ENCODE data around the gene STX11.

The STX11 gene

GRCh38 chr6:144195671-144196270 lies 45.5 kb downstream of the STX11 start:
- TF ChIP-seq CTCF (conservative IDR thresholded peaks at IDR 0.05; ENCODE audit: low read depth, low read length): no peak
- peak; percentile 48 for DNase-seq (ENCODE audit: low read depth)
- H3K4me3 ChIP-seq (ENCODE audit: low read depth, low read length): no peak overlapping the region

GRCh38 chr6:144197919-144198318 lies 47.6 kb downstream of the STX11 start:
- H3K4me3 ChIP-seq (ENCODE audit: low read depth, low read length): no peak overlapping the region
- no peak for DNase-seq (ENCODE audit: low read depth)
- no peak for TF ChIP-seq CTCF (conservative IDR thresholded peaks at IDR 0.05; ENCODE audit: low read depth, low read length)

- DNase-seq (ENCODE audit: low read depth): no peak
- no peak overlapping the region for H3K4me3 ChIP-seq (ENCODE audit: low read depth, low read length)
- TF ChIP-seq CTCF (conservative IDR thresholded peaks at IDR 0.05; ENCODE audit: low read depth, low read length): no peak
Observed at GRCh38 chr6:144202879-144203468, 52.7 kb downstream of the STX11 start.

GRCh38 chr6:144211160-144211559 lies 60.8 kb downstream of the STX11 start:
- no peak for TF ChIP-seq CTCF (conservative IDR thresholded peaks at IDR 0.05; ENCODE audit: low read depth, low read length)
- no peak overlapping the region for H3K4me3 ChIP-seq (ENCODE audit: low read depth, low read length)
- peak; percentile 13 for DNase-seq (ENCODE audit: low read depth)

GRCh38 chr6:144213315-144213714 lies 63.0 kb downstream of the STX11 start:
- H3K4me3 ChIP-seq (ENCODE audit: low read depth, low read length): no peak overlapping the region
- no peak for TF ChIP-seq CTCF (conservative IDR thresholded peaks at IDR 0.05; ENCODE audit: low read depth, low read length)
- DNase-seq (ENCODE audit: low read depth): no peak

GRCh38 chr6:144214029-144214428 lies 63.7 kb downstream of the STX11 start:
- H3K4me3 ChIP-seq (ENCODE audit: low read depth, low read length): no peak overlapping the region
- DNase-seq (ENCODE audit: low read depth): no peak
- TF ChIP-seq CTCF (conservative IDR thresholded peaks at IDR 0.05; ENCODE audit: low read depth, low read length): no peak

Measured in choroid plexus epithelial cell (primary cell).